GM18499 (cell line): ENCODE measurements around the gene ZFP57.

Source experiments
- ATAC-seq: cut with Tn5 transposase; IDR thresholded peaks from one replicate; pipeline ENCODE4 v1.9.1; 2021; ENCODE audit warnings: moderate number of reproducible peaks; ENCODE audit not compliant: insufficient read depth, unreplicated experiment

Gene ZFP57

DNA sequence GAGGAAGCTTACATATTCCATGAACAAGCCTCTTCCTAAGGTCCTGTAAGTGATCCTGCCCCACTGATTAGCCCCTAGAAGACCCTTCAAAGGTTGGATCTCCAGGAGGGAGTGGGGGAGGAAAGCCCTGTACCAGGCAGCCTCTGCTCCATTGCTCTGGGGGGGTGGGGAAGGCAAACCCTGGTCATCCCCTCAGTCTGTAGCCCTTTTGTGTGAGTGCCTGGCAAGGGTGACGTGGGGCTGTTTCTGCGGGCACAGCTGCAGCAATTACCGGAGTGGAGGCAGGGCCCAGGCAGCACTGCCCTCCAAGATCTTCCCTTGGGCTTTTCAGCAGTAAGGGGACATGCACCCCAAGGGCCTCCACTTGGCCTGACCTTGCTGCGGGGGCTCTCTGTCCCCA lies 24.2 kb downstream of the ZFP57 start, which contains the start of gene MOG:
Gene MOG (plus strand): TSS at position 295 of the 400 bp plus-strand sequence. CDS start 118 bp downstream, outside the sequence.
- ATAC-seq, result no peak

- ATAC-seq, result no peak
These were observed 24.8 kb downstream of the ZFP57 start for GRCh38 chr6:29656157-29656556.

DNA sequence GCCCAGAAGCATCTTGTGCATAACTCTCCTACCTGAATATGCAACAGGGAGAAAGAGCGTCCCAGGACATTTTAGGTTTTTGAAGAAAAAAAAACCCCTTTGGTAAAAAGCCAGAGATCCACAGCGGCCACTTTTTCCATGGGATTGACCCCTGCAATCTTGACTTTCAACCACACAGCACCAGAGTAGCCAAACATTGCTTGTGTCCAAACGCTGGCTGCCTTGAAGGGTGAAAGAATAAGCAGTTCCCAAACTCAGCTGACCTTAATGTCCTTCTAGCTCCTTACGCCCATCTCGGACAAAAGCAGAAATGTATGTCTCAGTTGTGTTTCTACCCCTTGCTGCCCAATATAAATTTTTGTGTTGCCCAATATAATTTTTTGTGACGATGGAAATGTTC lies 25.3 kb downstream of the ZFP57 start:
- no peak for ATAC-seq

GRCh38 chr6:29653452-29654038 lies 27.4 kb downstream of the ZFP57 start:
- ATAC-seq, result no peak

DNA sequence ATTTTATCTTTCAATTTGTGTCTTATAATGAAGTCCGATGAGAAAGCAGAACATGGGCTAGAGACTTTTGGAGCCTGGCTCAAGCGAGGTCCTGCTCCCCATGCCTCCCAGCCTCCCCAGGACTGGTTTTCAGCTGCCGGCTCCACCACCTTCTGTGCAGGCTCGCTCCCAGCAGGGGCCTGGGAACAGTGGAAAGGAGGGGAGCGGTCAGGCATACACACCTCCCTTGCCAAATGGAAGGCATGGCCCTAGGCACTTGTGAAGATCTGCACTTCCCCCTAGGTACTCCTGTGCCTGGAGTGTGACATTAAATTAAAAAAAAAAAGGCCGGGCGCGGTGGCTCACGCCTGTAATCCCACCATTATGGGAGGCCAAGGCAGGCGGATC lies 28.8 kb downstream of the ZFP57 start:
- ATAC-seq, result no peak

- no peak for ATAC-seq
These were observed 29.3 kb downstream of the ZFP57 start for GRCh38 chr6:29651413-29652197.

DNA sequence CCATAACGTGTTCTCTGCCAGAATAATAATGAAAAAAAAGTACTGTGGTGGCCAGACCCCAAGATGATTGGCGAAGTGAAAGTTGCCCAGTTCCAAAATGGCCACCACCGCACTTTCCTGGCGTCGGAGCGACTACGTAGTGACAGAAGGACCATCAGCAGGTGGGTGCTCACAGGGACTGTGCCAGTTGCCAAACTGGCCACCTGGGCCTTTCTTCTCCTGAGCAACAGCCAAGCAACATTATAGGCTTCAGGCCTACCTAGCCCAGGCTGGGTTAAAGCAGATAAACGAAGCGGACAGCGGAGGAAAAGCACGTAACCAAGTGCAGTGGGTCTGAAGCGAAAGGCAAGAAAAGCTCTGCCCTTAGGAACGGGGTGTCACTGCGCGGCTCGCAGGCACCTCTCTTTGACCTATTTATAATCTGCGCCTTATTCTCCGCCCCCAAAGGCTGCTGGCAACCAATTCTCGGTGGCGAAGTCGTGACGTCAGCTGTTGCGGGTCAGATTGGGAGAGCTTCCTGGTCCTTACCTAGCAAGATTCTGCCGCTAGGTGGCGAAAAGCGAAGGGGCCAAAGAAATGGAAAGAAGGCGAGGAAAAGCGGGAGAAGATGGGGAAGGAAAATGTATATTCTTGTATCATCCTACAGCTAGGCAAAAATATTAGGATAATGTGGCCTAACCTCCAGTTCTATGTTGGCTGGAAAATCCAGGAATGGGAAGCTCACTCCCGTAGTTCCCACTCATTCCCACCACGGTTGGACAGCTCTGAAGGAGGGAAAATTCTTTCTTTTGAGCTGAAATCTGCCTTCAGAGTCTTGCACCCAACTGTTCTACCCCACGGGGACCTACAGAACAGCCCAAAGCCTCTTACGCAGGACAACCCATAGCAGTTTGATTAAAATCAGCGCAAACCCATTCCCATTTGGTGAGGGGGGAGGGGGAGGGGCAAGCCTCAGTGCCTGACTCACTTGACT lies 31.0 kb downstream of the ZFP57 start:
- peak; percentile 91 for ATAC-seq

GRCh38 chr6:29647927-29648642 lies 32.9 kb downstream of the ZFP57 start:
- no peak for ATAC-seq

DNA sequence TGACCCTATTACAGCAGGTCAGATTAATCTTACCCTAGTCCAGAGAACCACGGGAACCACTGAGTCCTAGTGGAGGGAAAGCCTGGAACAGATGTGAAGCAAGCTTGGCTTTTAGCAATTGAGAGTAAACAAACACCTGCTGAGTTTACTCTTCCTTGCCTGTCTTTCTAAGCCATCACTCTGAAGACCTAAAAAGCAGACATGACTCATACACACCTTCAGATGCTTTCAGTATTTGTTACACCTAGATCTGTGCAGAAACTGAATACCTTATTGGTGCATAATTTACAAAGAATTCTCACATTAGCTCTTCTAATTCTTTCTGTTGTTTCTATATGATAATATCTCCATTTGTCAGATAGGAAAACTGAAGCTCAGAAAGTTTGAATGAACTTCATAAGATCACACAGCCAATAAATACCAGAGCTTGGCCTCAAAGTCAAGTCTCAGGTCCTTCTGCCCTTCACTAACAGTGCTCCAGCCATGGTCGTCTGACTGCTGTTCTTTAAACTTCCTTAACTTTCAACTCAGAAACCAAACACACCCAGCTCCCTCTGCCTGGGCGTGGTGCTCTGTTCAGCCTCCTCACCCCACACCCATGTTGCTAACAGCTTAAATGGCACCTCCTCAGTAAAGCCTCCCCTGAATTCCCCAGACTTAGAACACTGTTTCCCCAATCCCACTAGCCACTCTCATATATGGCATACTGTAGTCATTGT lies 39.4 kb downstream of the ZFP57 start:
- ATAC-seq, result no peak

DNA sequence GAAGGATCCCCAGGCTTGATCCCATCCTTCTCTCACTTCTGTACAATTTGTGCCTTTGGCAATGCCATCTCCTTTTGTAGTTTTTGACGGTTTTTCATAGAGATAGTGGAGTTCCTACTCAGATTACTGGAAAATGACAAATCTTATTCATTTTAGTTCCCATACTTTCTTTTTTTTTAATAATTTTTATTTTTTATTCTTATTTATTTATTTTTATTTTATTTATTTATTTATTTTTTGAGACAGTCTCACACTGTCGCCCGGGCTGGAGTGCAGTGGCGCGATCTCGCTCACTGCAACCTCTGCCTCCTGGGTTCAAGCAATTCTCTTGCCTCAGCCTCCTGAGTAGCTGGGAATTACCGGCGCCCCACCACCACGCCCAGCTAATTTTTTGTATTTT lies 43.7 kb downstream of the ZFP57 start:
- ATAC-seq, result no peak

GRCh38 chr6:29633534-29633905 lies 47.4 kb downstream of the ZFP57 start:
- no peak for ATAC-seq

- no peak for ATAC-seq
These were observed 48.0 kb downstream of the ZFP57 start, which contains the start of gene GABBR1 for GRCh38 chr6:29632789-29633533. Gene GABBR1 (minus strand): TSS chr6:29633183. CDS start chr6:29632385, 798 bp downstream.

DNA sequence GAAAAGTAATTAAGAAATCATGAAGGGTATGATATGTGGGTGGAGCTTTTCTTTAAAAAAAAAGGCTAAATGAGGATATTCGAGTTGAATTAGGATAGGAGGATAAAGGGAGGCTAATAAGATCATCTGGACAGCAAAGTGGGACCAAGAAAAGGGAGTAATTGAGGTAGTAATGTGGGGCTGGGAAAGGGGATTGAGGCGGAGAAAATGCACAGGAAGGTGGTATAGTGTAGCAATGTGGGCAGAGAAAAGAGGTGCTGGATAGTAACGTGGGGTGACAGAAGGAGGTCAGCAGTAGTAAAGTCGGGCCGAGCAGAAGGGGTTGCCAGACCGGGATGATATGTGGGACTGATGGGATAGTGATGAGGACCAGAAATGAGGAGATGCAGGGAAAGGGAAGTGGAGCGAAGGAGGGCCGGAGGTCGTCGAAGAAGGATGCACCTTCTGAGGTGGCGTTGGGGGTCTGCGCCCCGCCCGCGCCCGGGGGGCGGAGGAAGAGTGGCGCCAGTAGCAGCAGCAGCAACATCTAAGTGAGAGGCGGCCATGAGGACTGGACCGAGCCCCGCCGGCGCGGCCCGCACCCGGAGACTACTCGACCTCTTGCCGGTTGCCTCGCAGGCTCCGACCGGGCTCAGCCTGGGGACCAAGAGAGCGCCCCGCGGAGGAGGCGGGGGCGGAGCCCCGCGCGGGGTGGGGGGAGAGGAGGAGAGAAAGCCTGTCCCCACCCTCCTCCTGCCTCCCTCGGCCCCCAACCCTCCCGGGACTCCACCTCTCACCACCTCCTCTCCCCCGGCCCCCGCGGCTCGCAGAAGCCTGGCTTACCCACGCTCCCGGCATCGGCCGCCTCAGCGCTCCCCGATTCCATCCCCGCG lies 48.9 kb downstream of the ZFP57 start:
- no peak for ATAC-seq

DNA sequence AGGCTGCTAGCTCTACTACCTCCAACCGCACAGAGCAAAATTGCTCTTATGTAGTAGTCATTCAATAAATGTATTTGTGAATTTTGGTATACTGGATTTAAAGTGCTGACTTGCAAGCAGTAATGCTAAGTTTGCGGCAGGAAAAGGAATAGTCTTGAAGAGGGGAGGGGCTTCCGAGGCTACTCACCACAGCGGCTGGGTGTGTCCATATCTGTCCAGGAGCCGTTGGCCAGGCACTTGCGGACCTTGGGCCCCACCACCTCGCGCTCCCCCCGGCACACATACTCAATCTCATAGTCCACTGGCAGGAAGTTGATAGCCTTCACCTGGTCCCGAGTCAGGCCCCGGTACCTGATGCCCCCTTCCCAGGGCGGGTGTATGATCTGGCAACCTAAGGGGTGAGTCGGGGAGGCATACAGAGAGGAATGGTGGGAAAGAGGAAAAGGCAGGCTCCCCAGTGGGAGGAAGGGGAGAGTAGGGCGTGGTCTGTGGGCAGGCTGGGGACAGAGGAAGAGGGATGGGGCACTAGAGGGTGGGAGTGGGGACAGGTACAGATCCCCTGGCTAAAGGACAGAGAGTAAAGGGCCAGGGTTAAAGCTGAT lies 49.6 kb downstream of the ZFP57 start:
- no peak for ATAC-seq

- ATAC-seq, result no peak
These were observed 50.6 kb downstream of the ZFP57 start for GRCh38 chr6:29630315-29630714.

GRCh38 chr6:29629571-29629970 lies 51.4 kb downstream of the ZFP57 start:
- no peak for ATAC-seq

- no peak for ATAC-seq
These were observed 52.3 kb downstream of the ZFP57 start for GRCh38 chr6:29628419-29629281.
